GM21515 (cell line): Measurements from ENCODE around the gene CRIP3.

Source experiments
- ATAC-seq: cut with Tn5 transposase; IDR thresholded peaks from one replicate; pipeline ENCODE4 v1.9.1; 2021; ENCODE audit not compliant: unreplicated experiment

The CRIP3 gene

GRCh38 chr6:43274916-43275597 lies 33.6 kb downstream of the CRIP3 start:
- no peak for ATAC-seq

DNA sequence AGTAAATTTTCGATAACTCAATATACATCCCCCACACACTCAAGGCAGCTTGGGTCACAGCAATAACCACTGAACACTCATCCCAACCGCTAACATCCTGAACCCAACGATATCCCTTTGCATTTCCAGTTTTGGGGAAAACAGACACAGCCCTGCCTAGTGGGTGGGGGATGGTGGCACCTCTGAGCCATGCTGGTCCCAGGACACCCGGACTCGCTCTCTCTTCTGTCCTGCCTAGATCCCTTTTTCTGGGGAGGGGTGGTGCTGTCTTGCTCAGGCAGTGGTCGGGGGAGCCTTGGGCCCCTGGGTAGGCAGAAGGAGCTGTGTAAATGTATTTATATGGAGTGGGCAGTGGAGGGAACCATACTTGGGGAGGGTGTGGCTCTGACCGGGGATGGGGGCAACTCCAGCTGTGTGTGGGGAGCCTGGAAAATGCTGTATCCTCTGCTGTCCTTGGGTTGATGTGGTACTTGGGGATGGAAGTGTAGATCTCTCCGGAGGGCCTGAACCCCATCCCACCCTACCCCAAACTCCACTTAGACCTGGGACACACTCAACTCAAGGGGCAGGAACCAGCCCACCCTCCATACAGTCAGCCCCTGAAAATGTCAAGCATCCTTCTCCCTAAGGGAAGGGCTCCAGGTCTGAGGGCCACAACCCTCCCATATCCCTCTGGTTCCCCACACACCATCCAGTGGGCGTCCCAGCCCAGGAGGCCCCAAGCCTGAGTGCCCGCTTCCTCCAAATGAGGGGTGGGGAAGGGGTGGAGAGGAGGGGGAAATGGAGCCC lies 34.3 kb downstream of the CRIP3 start:
- ATAC-seq = no peak

GRCh38 chr6:43273707-43274106 lies 34.9 kb downstream of the CRIP3 start:
- ATAC-seq = no peak

DNA sequence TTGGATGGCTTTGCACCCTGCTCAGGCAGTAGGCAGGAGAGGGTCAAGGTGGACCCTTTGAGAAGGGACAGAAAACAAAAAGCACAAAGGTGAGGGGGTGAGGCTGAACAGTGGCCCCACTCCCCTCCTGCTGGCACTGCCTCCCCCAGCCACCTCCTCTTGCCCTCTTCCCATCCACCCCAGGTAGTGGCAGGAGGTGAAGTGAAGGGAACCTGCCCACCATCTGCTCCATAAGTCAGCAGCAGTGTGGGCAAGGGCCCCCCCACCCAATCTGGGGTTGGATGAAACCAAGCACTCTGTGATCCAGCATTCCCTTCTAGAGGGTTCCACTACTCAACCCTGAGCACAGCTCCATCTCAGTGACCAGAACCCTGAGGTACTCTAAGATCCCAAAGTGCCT lies 36.7 kb downstream of the CRIP3 start:
- ATAC-seq = no peak

DNA sequence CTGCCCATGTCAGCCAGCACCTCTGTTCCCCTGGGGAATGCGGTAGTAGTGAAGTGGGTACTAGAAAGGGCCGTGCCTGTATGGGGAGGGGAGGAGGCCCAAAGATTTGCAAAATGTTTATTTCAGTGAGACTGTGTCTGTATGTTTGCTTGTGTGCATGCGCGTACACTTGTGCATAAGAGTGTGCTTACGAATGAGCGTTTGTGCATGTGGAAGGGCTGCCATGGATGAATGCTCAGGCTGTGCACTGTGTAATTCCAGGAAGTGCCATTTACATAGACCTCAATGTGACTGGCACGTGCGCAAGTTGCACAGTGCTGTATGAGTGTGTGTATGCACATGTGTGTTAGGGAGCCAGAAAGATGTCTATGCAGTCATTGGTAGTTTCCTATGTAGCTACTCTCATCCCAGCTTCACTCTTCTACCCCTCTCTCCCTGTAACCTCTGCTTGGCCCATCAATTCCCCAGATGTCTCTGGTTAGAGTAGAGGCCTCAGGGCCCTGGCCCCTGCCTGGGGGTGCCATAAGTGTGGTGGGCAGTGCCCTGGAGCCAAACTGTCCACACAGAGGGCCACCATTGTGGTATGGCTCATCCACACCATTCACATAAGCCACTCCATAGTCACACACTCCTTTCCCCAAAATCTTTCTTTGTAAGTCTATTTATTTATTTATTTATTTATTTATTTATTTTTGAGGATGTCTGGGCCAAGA lies 37.4 kb downstream of the CRIP3 start:
- no peak for ATAC-seq

GRCh38 chr6:43269273-43270007 lies 39.2 kb downstream of the CRIP3 start:
- ATAC-seq = no peak

DNA sequence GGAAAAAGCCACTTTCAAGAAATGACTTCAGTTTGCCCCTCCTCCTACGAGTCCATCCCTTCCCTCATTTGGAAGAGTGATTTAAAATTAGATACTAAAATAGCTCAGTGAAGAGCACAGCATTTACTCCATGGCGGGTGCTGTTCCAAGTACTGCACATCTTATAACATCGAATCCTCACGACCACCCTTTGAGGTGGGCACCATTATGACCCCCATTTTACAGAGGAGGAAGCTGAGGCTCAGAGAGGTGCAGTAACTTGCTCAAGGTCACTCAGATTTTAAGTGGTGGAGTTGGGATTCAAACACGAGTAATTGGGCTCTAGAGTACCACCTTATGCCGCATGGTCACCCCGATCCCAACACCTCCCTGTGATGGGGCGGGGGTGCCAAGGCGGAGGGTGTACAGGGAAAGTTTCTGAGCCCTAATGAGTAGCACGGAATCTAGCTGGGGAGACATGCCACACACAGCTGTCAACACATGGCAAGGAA lies 39.8 kb downstream of the CRIP3 start:
- ATAC-seq = no peak

- no peak for ATAC-seq
Measured at GRCh38 chr6:43268355-43268700, 40.3 kb downstream of the CRIP3 start.

- ATAC-seq = no peak
Measured at GRCh38 chr6:43267619-43268354, 40.8 kb downstream of the CRIP3 start.

- no peak for ATAC-seq
Measured at GRCh38 chr6:43265564-43265963, 43.1 kb downstream of the CRIP3 start.

DNA sequence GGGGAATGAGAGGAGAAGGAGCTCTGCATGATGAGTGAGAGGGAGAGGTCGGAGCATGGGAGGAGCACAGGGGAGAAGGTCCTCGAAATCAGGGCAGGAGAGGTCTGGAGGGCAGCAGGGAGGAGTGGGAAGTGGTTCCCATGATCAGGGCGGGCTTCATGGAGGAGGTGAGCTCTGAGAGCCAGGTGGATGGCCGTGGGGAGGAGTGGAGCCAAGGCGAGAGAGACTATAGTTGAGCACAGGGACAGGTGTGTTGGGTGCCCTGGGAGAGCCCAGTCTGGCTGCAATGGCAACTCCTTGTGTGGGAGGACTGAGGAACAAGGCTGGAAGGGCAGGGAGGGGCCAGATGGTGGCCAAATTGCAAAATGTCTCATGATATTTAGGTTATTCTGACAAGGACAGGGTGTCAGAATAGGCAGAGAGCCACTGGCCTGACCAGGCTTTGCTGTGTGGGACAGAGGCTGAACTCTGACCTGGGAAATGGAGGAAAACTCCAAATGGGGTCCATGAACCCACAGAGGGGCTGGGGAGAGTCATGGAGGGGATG lies 44.0 kb downstream of the CRIP3 start:
- no peak for ATAC-seq

DNA sequence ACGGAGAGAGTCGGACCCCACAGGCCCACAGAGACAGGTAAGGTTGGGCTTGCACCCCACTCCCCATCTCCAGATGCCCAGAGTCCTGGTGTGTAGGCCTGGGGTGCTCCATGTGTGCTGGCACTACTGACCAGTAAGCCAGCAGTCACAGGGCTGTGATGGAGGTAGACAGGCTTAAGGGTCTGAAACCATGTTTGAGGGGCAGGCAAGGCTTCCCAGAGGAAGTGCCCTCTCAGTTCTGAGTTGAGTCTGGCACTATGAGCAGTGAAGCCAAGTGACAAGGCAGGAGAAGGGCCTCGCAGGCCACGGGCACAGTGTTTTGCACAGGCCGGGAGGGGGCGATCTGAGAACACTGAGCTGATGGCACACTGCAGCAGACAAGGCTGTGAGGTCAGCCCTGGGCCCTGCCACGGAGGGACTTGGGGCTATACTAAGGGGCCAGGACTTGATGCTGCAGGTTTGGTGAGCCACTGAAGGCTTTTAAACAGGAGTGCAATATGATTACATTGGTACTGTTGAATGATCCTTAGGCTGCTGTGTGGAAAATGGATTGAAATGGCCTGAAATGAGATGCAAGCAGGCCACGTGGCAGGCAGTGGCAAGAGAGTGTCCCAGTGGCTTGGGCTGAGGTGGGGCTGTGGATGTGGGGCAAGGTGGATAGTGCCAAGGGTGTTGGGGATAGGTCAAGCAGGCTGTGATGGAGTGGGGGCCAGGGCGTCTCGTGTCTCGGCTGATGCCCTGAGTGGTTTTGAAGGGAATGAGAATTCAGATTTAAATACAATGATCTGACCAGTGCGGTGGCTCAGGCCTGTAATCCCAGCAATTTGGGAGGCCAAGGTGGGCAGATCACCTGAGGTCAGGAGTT lies 45.1 kb downstream of the CRIP3 start:
- ATAC-seq = no peak

DNA sequence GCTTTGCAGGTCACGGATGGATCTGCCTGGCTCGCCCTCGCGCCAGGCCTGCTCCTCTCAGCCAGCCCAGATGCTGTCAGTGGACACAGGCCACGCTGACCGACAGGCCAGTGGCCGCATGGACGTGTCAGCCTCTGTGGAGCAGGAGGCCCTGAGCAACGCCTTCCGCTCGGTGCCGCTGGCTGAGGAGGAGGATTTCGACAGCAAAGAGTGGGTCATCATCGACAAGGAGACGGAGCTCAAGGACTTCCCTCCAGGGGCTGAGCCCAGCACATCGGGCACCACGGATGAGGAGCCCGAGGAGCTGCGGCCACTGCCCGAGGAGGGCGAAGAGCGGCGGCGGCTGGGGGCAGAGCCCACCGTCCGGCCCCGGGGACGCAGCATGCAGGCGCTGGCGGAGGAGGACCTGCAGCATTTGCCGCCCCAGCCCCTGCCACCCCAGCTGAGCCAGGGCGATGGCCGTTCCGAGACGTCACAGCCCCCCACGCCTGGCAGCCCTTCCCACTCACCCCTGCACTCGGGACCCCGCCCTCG lies 45.8 kb downstream of the CRIP3 start:
- ATAC-seq = no peak

DNA sequence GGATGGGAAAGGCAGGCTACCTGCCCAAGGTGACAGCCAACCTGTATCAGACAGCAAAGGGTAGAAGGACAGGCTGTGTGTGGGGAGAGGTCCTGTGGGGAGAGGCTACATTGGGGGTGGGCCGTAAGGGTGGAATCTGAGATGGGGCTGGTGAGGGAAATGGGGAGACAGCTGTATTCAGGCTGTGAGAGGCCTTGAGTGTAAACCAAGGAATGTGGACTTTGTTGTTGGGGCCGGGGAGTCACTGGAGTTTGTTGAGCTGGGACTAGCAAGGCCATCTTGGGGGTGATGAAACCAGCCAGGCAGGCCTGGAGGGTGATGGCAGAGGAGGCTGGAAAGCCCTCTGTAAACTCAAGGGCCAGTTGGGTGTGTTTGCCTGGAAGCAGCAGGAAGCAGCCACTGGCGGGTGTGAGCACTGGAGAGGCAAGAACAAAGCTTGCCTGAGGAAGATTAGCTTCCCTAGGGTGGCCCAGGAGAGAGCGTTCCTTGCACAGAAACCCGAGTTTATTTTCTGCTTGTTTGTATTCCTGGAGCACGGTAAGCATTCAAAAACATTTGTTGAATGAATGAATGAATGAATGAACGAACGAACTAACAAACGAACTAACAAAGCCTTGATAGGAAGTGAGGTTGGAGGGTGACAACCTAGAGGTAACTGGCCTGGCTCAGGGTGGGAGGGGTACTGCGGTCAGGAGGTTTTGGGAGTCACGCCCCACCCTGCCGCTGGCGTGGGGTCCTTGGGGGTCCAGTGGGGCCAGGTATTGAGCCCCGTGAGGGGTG lies 46.4 kb downstream of the CRIP3 start:
- ATAC-seq = no peak

DNA sequence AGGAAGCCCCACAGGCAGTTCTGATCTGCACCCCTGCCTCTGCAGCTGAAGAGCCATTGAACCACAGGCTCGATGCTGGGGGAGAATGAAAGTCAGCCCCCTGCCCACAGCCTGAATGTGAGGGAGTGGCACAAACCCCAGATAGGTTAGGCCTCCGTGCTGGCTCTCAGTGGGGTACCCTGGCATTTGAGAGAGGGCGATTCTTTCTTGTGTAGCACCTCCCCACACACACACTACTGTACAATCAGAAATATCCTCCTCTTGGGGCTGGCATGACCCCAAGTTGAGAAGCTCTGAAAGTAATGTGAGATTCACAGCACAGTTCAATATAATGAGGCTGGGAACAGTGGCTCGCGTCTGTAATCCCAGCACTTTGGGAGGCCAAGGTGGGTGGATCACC lies 47.4 kb downstream of the CRIP3 start:
- no peak for ATAC-seq

DNA sequence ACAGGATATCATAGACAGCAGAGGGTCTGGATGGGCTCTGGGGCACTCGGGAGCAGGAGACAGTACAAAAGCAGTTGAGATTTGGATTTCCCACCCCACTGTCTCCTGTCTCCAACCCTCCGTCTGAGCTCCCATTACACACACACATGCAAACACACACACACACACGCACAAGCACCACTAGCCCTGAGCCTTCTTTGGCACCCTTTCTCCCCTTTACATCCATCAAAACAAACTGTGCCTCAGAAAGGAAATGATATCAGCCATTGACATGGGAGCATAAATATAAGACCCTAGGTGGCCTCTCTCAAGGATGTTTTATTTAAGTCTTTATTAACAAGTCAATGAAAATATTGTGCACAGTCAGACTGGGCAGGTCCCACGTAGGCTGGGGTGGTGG lies 47.8 kb downstream of the CRIP3 start:
- ATAC-seq = no peak

GRCh38 chr6:43258807-43259686 lies 49.6 kb downstream of the CRIP3 start:
- no peak for ATAC-seq
